CD14-positive monocyte (primary cell): ENCODE results near the gene TBX10. TPM values are rescaled to one million over a fixed set of nuclear protein-coding genes. Genes with fewer than 3 reads are reported as not detected.
"Not testable (repeated sequence)": the region's sequence is repeated elsewhere in the genome, so short reads cannot be mapped to it uniquely, and the experiment has no call there.

Experiments
- DNase-seq, 3 donors: peaks; one replicate each; pipeline ENCODE4 v3.0.0-alpha.2; 2011 to 2022
- H2AFZ ChIP-seq: 2 replicates; pipeline ENCODE4 v1.6.0; 2012; ENCODE audit warnings: mild to moderate bottlenecking, low read depth, low read length, inconsistent platforms; ENCODE audit not compliant: insufficient read depth, poor library complexity, severe bottlenecking
- H3K27ac ChIP-seq, 2 donors: 1 replicate in 1 of 2; 2 replicates in 1 of 2; pipeline ENCODE4 v1.5.1; 2012 to 2013; ENCODE audit warnings: low read length in 2 of 2, control low read depth in 1 of 2, inconsistent platforms in 1 of 2, low read depth in 1 of 2, mild to moderate bottlenecking in 1 of 2
- H3K27me3 ChIP-seq, 2 donors: one replicate each; pipeline versions ENCODE4 v1.6.0 to v1.6.1; 2011 to 2013; ENCODE audit warnings: low read length in 2 of 2; ENCODE audit not compliant: control insufficient read depth in 2 of 2, insufficient read depth in 2 of 2
- H3K36me3 ChIP-seq, 2 donors: replicated peaks in 1 of 2; 1 replicate in 1 of 2; 2 replicates in 1 of 2; pipeline versions ENCODE4 v1.5.1 to v1.6.1; 2012 to 2013; ENCODE audit warnings: low read length in 2 of 2, control low read depth in 1 of 2, inconsistent platforms in 1 of 2, mild to moderate bottlenecking in 1 of 2; ENCODE audit not compliant: insufficient read depth in 2 of 2, control insufficient read depth in 1 of 2
- H3K4me1 ChIP-seq, 2 donors: 1 replicate in 1 of 2; 2 replicates in 1 of 2; pipeline versions ENCODE4 v1.5.1 to v1.6.1; 2012 to 2013; ENCODE audit warnings: low read length in 2 of 2, control low read depth in 1 of 2, inconsistent platforms in 1 of 2, mild to moderate bottlenecking in 1 of 2, moderate library complexity in 1 of 2; ENCODE audit not compliant: insufficient read depth in 2 of 2, control insufficient read depth in 1 of 2
- H3K4me2 ChIP-seq: replicated peaks from 2 replicates; pipeline ENCODE3; 2012; ENCODE audit warnings: low read length, moderate library complexity, mild to moderate bottlenecking; ENCODE audit not compliant: poor library complexity, severe bottlenecking; ENCODE audit errors: extremely low read depth
- H3K4me3 ChIP-seq, 3 experiments: fragments of 200-600 bp in 1 of 3; sonication (generic) in 1 of 3; replicated peaks in 1 of 3; 1 replicate in 2 of 3; 2 replicates in 1 of 3; pipeline ENCODE4 v1.5.1; 2011 to 2013; ENCODE audit warnings: low read length in 3 of 3, mild to moderate bottlenecking in 3 of 3, control low read depth in 2 of 3, low read depth in 2 of 3, inconsistent platforms in 1 of 3, moderate library complexity in 1 of 3
- H3K79me2 ChIP-seq: 2 replicates; pipeline ENCODE4 v1.6.0; 2012; ENCODE audit warnings: mild to moderate bottlenecking, control low read depth, inconsistent platforms, low read length, moderate library complexity; ENCODE audit not compliant: insufficient read depth
- H3K9ac ChIP-seq: 2 replicates; pipeline ENCODE4 v1.6.0; 2017; ENCODE audit warnings: low read length, mild to moderate bottlenecking; ENCODE audit not compliant: insufficient read depth, poor library complexity, severe bottlenecking
- H3K9me3 ChIP-seq, 2 donors: replicated peaks in 1 of 2; 1 replicate in 1 of 2; 2 replicates in 1 of 2; pipeline versions ENCODE4 v1.5.1 to v1.6.1; 2012 to 2013; ENCODE audit warnings: low read length in 2 of 2, control low read depth in 1 of 2; ENCODE audit not compliant: control insufficient read depth in 1 of 2, insufficient read depth in 1 of 2
- H4K20me1 ChIP-seq: 2 replicates; pipeline ENCODE4 v1.6.0; 2012; ENCODE audit warnings: mild to moderate bottlenecking, low read length, control low read depth, moderate library complexity; ENCODE audit not compliant: insufficient read depth
- H3K27ac Mint-ChIP-seq, 7 donors: one replicate each; pipeline ENCODE4 v1.8.0; 2020; ENCODE audit warnings: mild to moderate bottlenecking in 7 of 7, mixed read lengths in 7 of 7, moderate library complexity in 6 of 7, inconsistent platforms in 2 of 7
- H3K27me3 Mint-ChIP-seq, 3 donors: one replicate each; pipeline ENCODE4 v1.8.0; 2021 to 2022; ENCODE audit warnings: low read depth in 3 of 3, mild to moderate bottlenecking in 3 of 3, mixed read lengths in 3 of 3, moderate library complexity in 3 of 3, inconsistent platforms in 1 of 3
- H3K36me3 Mint-ChIP-seq, 2 donors: one replicate each; pipeline ENCODE4 v1.8.0; 2020; ENCODE audit warnings: mixed read lengths in 2 of 2, inconsistent platforms in 1 of 2, mild to moderate bottlenecking in 1 of 2
- H3K4me1 Mint-ChIP-seq: one replicate; pipeline ENCODE4 v1.8.0; 2020; ENCODE audit warnings: mild to moderate bottlenecking, mixed read lengths
- H3K4me3 Mint-ChIP-seq, 2 donors: one replicate each; pipeline ENCODE4 v1.8.0; 2020; ENCODE audit warnings: mild to moderate bottlenecking in 2 of 2, mixed read lengths in 2 of 2, moderate library complexity in 1 of 2
- H3K9me3 Mint-ChIP-seq, 7 donors: one replicate each; pipeline ENCODE4 v1.8.0; 2020 to 2022; ENCODE audit warnings: mixed read lengths in 7 of 7, mild to moderate bottlenecking in 6 of 7, moderate library complexity in 6 of 7, inconsistent platforms in 2 of 7
- WGBS: methylation state at CpG from one replicate; pipeline ENCODE4 v1.1.5; 2013; ENCODE audit warnings: missing lambda C conversion rate; ENCODE audit not compliant: insufficient coverage; 5-methylcytosine and 5-hydroxymethylcytosine counted together
- intact Hi-C, 2 donors: fragments of 100-400 bp; cut with micrococcal nuclease; formaldehyde crosslinking; loops; one replicate each; pipeline versions ENCODE4 v1.15.0 to v1.15.1; 2023
- polyA plus RNA-seq, 3 donors: library from polyadenylated mRNA; depleted of rRNA in 1 of 3; unstranded in 2 of 3; stranded (reverse) in 1 of 3; fragments of 300-500 nt in 2 of 3; fragments of >200 nt in 1 of 3; fragmentation: Illumina TruSeq in 2 of 3; gene quantifications; 1 replicate in 2 of 3; 2 replicates in 1 of 3; pipeline ENCODE4 v1.2.3, GENCODE V29; 2012 to 2021

The TBX10 gene
- polyA plus RNA-seq, 3 donors = not detected

DNA sequence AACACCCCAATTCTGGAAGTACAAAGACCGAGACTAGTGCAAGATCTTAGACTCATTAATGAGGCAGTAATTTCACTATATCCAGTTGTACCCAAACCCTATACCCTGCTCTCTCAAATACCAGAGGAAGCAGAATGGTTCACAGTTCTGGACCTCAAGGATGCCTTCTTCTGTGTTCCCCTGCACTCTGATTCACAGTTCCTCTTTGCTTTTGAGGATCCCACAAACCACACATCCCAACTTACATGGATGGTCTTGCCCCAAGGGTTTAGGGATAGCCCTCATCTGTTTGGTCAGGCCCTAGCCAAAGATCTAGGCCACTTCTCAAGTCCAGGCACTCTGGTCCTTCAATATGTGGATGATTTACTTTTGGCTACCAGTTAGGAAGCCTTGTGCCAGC is 15.8 kb downstream of the TBX10 start:
- not testable (repeated sequence) for H3K36me3 Mint-ChIP-seq, H3K4me3 ChIP-seq, H3K27me3 Mint-ChIP-seq, H3K4me1 ChIP-seq, H3K4me3 Mint-ChIP-seq, H3K27me3 ChIP-seq, H3K27ac Mint-ChIP-seq, H3K27ac ChIP-seq, H2AFZ ChIP-seq, H3K36me3 ChIP-seq, H3K79me2 ChIP-seq, H4K20me1 ChIP-seq, H3K4me1 Mint-ChIP-seq, DNase-seq, H3K9me3 ChIP-seq, H3K4me2 ChIP-seq, H3K9me3 Mint-ChIP-seq, H3K9ac ChIP-seq
- WGBS = no CpG with 5 or more reads among the region's 1 CpG
- intact Hi-C loops = loop anchor here in 1 of 2 donors (10.0 kb wide), 1 partner anchor 91 kb away; no protein-coding TSS in a partner anchor

DNA sequence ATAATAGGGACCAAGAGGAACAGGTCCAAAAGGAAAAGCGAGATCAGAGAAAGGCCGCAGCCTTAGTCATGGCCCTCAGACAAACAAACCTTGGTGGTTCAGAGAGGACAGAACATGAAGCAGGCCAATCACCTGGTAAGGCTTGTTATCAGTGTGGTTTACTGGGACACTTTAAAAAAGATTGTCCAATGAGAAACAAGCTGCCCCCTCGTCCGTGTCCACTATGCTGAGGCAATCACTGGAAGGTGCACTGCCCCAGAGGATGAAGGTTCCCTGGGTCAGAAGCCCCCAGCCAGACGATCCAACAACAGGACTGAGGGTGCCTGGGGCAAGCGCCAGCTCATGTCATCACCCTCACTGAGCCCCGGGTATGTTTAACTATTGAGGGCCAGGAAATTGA is 16.7 kb downstream of the TBX10 start:
- not testable (repeated sequence) for H3K9me3 ChIP-seq, H3K27me3 ChIP-seq, H3K4me1 Mint-ChIP-seq, H4K20me1 ChIP-seq, H3K27me3 Mint-ChIP-seq, H3K36me3 ChIP-seq, H3K27ac Mint-ChIP-seq, H3K4me1 ChIP-seq, H3K36me3 Mint-ChIP-seq, DNase-seq, H3K9ac ChIP-seq, H3K79me2 ChIP-seq, H3K9me3 Mint-ChIP-seq, H2AFZ ChIP-seq, H3K4me3 ChIP-seq, H3K4me3 Mint-ChIP-seq, H3K4me2 ChIP-seq, H3K27ac ChIP-seq
- 50% methylated on average over 2 of the region's 7 CpGs for WGBS
- intact Hi-C loops = loop anchor here in 1 of 2 donors (10.0 kb wide), 1 partner anchor 92 kb away; no protein-coding TSS in a partner anchor

DNA sequence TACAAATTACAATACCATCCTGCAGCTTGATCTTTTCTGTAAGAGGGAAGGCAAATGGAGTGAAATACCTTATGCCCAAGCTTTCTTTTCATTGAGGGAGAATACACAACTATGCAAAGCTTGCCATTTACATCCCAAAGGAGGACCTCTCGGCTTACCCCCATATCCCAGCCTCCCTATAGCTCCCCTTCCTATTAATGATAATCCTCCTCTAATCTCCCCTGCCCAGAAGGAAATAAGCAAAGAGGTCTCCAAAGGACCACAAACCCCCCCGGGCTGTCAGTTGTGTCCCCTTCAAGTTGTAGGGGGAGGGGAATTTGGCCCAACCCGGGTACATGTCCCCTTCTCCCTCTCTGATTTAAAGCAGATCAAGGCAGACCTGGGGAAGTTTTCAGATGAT is 17.6 kb downstream of the TBX10 start:
- H3K4me2 ChIP-seq = not testable (repeated sequence)

DNA sequence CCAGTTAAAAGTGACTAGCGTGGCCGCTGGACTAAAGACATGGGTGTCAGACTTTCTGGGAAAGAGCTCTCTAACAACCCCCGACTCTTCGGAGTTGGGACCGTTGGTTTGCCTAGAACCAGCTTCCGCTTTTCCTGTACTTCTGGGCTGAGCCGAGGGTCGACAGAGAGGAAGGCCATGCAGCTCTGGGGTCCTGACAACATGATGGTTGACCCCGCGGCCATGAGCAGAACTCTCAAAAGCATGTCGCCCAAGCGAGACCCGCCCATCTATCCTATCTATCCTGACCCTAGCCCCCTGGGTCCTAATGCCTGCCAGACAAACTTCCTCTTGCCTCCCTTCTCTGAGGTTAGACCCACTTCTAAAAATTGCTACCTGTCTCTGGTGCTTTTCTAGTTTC is 18.9 kb downstream of the TBX10 start:
- not testable (repeated sequence) for H3K27ac ChIP-seq, H2AFZ ChIP-seq, H3K9ac ChIP-seq, H4K20me1 ChIP-seq, H3K9me3 ChIP-seq, H3K27ac Mint-ChIP-seq, H3K79me2 ChIP-seq, H3K4me3 Mint-ChIP-seq, H3K4me2 ChIP-seq, H3K9me3 Mint-ChIP-seq, H3K4me3 ChIP-seq, H3K4me1 Mint-ChIP-seq, DNase-seq, H3K4me1 ChIP-seq, H3K36me3 ChIP-seq, H3K36me3 Mint-ChIP-seq
- peaks cover 0 to 13% of the 10 kb centered on the region in 2 donors for H3K27me3 ChIP-seq
- intact Hi-C loops = loop anchor here in 1 of 2 donors (10.0 kb wide), 1 partner anchor 94 kb away; no protein-coding TSS in a partner anchor
- WGBS = 95% methylated on average over 13 of the region's 13 CpGs
- H3K27me3 Mint-ChIP-seq = peaks cover 22 to 24% (median 23%) of the 10 kb centered on the region in 3 donors

More for the DNA sequence above, 17.6 kb downstream of the TBX10 start:
- not testable (repeated sequence) for H3K9me3 ChIP-seq, H3K9ac ChIP-seq, H3K27me3 ChIP-seq, H3K4me3 ChIP-seq, H3K36me3 ChIP-seq, H3K27ac ChIP-seq, H3K4me1 ChIP-seq, H4K20me1 ChIP-seq, H3K4me1 Mint-ChIP-seq, H2AFZ ChIP-seq, H3K27ac Mint-ChIP-seq, H3K4me3 Mint-ChIP-seq, H3K79me2 ChIP-seq, H3K9me3 Mint-ChIP-seq, DNase-seq, H3K36me3 Mint-ChIP-seq
- intact Hi-C loops = loop anchor here in 1 of 2 donors (10.0 kb wide), 1 partner anchor 93 kb away; no protein-coding TSS in a partner anchor
- peaks cover 10 to 12% (median 11%) of the 10 kb centered on the region in 3 donors for H3K27me3 Mint-ChIP-seq
- WGBS = 86% methylated on average over 1 of the region's 3 CpGs
